ENCODE data around the gene PPP1R9A.

PPP1R9A gene

DNA sequence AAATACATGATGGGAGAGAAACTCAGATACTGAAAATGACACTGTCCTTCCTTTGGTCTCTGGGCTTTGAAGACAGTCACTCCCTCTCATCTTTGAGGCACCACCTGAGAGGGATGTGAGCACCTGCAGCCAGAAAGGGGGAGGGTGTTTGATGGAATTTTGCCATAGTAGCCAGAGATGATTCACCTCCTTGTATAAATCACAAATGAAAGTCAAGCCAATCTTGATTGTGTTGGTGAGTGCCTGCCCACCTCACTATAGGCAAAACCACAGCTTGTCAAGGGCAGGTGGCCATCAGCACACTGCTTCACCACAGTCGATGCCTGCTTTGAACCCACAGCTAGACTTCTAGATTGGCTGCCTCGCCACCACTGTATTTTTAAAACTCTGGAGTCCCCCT lies 368.7 kb downstream of the PPP1R9A start:
- no peak for DNase-seq

DNA sequence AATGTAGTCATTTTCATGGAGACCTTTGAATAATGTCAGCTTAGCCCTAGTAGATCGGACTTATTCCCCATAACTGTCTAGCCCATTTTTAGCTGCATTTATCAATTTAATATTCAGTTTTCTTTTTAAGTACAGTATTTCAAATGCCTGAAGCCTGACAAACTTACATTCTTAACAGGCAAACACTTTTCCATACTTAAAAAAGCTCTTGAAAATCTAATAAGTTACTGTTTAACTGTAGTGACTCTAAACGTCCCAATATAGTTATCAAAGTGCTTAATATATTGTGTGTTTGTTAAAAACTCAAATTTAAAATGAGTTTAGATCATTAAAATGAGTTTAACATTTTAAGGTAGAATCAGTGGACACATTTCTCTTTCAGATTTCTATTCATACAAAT lies 372.0 kb downstream of the PPP1R9A start:
- no peak for DNase-seq

DNA sequence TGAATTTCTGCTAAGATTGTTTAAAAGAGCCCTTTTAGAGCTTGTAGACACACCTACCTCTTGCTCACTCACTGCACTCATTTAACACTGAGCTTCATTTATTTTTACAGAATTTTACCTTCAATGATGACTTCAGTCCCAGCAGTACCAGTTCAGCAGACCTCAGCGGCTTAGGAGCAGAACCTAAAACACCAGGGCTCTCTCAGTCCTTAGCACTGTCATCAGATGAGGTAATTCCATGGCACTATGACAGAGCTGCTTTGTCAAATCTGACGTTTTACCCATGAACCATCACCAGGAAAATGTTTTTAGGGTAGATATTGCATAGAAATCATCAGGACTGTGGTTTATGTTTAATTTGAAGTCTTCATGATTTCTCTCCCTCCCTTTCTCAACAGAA lies 378.7 kb downstream of the PPP1R9A start:
- no peak for DNase-seq

DNA sequence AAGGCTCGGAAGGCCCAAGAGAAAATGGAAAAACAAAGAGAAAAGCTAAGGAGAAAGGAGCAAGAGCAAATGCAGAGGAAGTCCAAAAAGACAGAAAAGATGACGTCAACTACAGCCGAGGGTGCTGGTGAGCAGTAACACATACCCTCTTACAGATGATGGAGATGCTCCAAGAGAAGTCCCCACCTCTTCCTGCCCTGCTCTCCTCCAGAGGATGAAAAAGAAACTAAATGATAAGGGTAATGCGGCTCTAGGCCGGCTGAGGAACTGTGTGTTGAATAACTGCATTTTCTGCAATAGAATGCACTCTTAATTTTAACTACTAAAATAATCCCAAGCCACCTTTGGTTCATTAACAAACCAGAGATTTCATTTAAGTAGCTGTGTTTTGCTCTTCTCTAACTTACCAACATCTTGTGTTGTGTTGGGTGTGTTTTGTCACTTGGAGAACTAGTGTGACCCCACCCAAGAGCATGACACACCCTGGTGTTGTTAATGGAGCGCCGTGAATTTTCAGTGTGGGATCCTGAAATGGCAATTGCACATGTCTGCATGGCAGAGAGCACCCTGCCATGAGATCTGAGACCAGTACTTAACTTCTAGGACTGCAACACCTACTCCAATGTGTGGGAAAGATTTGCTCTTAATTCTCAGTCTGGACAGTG lies 382.9 kb downstream of the PPP1R9A start:
- no peak for DNase-seq

DNA sequence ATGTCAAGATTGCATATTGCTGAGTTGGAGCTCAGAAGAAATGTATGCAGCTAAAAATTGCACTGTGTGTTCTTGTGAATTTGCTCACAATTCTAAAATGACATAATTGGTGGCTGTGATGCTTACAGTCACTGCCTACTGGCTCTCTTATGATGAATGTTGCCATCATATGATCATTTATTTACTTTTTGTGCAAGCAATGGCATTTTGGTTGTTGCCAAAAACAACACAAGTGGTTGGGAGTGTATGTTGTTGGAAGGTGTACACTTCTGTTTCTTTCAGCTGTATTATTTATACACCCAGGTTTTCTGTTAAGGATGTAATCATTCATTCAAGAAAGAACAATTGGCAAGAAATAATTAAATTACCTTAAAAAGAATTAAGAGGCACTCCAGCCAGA lies 388.0 kb downstream of the PPP1R9A start:
- DNase-seq, result no peak

DNA sequence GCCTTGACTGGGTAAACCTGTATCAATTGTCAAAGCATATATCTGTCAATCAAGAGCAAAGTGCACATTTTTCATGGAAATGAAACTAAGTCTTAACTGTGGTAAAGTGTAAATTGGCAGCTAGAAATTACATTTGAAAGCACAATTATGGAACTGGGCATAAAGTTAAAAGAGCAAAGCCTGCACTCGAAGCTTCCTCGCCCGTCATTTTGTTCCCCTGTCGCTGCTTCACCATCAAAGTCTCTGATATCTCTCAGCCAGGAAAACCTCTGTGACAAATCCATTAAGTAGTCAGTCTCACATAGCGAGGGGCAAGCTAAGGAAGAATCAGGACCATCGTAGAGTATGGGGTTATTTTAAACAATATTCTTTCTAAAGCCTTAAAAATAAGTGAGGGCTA lies 389.1 kb downstream of the PPP1R9A start:
- no peak for DNase-seq

DNA sequence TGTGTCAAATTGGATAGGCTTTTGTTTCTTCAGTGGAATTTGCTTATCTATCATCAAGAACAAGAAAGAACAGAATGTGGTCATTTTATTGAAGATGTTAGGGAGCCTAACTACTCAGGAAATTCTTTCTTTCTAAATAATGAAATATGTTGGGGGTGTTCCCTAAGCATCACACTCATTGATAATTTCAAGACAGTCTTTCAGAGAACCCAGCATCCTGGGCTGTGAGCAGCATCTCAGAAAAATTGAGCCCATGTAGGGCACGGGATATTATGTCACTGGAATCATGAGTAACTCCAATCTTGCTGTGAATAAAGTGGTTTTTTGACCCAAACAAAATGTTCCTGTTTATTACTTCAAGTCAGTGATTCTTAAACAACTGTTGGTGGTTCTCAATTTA lies 389.6 kb downstream of the PPP1R9A start:
- no peak for DNase-seq

DNA sequence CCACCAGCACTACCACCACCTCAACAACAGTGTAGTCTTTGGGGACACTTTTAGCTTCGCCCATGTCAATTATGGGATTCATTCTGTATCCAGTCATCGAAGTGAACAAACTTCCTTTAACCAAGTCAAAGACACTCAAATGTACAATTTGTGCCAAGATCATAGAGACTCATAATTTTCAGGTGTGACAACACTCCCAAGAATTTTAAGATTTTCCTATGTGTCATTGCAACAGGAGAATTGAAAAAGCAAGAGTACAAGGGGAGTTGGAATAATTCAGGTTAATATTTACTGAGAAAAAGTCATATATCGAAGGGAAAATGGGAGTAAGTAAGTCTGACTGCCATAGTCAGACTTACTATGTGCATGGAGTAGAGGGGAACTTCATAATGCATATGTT lies 390.7 kb downstream of the PPP1R9A start:
- DNase-seq, result no peak

DNA sequence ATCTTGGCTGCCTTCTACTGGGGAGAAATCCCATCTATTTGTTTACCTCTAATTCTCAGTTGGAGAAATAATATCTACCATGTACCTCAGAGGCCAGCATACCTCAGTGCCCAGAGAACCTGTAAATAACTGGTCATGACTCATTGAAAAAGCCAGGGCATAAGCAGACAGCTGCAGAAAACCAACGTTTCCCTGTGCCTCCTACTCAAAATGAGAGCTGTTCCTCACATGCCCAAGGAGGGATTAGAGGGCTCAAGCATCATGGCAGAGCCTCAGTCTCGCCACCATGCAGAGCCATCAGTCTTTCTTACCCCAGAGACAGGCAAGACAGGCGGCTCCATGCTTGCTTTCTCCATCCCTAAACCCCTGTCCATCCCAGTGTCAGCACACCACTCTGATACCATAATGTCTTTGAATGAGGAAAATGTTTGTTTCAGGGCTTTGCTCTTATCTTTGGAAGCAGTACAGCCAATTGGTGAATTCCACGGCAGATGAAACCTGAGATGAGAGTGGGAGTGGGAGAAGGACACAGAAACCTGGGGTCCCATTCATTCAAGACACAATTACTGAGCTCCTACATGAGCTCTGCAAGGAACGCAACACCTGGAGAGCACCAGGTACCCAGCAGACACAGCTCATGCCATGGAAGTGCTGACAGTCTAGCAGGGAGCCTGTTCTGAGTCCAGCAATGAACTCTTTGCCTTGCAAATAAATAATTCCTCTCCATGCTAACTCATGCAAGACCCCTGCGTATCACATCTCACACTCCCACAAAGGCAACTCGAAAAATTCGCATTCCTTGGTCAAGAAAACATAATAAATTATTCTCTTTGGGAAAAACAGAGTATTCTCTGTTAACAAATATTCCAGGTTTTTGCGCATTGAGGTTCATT lies 395.9 kb downstream of the PPP1R9A start:
- no peak for DNase-seq

DNA sequence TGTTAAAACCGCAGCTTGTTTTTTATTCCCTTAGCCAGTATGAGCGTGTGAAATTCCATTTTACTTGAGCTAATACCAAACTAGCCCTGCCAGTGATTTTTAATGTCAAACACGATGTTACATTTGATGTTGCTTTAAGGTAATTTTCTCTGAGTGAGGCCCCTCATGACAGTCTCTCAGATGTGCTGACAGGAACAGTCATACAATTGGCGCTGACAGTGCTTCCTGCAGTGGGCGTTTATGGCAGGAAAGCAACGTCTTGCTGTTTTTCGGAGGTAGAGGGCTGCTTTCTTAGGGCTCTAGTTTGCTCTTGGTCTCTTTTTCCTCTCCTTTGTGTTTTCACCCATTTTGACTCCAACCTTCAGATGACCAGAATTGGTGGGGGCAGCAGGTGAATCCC lies 397.6 kb downstream of the PPP1R9A start:
- DNase-seq, result no peak

DNA sequence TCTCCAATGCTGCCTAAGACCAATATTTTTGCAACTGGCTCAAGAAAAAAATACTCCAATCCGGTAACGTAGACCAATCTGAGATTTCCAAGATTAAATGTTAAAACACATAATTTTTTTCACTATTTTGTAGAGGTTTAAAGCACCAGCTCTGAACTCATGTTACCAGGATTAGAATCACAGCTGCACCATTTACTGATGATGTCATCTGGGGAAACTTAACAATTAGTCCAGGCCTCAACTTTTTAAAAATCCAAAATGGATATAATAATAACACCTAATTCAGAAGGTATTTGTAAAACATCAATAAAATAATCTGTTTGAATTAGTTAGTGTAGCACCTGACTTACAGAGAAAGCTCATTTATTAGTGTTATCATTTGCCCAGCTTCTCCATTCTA lies 402.6 kb downstream of the PPP1R9A start:
- DNase-seq, result no peak

DNA sequence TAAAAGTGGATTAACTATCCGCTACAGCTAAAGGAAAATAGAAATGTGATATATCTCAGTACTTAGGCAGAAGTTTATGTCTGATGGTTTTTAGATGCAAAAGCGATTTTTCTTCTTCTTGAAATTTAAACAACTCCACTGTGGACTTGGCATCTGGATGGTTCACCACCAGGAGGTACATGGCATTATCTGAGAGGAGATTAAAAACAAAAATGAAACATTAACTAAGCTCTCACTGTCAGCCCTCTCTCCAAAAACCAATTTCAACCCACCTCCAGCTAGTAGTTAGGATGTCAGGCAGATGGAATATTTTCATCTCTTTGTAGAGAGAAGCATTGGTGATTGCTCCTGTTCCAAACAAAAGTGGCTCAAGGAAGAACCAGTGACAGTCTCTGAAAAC lies 404.0 kb downstream of the PPP1R9A start:
- DNase-seq, result no peak

DNA sequence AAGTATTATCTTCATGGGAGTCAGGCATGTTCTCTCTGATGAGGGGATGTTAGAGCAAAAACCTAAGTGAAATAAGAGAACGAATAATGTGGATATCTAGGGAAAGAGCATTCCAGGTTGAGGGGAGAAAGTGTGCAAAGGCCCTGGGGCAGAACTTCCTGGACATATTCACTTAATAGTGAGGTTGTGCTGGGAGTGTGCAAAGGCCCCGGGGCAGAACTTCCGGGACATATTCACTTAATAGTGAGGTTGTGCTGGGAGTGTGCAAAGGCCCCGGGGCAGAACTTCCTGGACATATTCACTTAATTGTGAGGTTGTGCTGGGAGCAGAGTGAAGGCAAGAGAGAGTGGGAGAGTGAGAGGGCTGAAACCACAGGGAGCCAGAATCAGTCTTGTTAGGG lies 405.2 kb downstream of the PPP1R9A start:
- DNase-seq, result no peak

DNA sequence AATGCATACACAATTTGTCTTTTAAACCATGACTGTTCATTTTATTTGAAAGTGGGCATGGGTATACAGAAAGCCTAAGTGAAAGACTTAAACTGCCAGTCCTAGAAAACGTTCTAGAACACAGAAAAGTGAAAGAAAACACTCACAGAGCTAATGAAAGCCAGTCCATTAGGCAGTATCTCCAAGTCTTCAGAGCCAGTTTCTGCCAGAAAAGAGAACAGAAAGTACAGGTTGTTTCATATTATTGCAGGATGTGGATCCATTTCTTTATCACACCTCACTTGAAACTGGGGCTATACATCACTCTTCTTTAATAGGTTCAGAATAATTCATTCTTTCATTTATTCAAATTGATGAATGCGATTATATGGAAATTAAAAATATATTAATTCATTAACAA lies 409.2 kb downstream of the PPP1R9A start:
- DNase-seq, result no peak

DNA sequence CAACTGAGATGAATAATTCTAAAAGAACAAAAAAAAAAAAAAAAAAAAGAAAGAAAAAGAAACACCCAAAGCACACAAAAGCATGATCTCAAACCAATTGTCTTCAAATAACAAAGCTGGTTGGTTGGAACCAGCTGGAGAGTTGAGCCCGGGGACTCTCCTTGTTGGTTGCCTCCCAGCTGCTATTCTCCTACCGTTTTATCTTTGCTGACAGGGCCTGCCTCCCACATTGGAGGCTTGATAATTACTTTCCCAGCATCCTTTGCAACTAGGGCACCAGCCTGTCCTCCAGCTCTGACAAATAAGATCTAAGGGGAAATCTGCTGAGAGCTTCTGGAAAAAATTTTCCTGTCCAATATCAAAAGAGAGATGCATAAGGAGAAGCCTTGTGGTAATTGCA lies 410.2 kb downstream of the PPP1R9A start:
- no peak for DNase-seq

DNA sequence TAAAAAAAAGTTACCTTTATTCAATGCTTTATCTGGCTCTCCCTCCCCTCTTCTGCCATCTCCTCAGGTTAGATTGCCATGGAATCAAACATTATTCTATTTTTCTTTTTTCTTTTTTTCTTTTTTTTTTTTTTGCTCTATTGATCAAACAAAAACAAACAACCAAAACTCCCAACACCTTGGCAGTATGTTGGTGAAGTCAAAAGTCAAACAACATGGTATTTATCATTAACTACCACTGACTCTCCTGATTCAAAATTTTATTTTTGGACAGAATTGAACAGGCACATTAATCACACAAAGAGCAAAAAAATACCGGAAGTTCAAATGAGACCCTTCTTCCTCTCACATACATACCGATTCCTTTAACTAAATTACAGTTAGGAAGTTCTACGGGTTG lies 410.6 kb downstream of the PPP1R9A start:
- no peak for DNase-seq

DNA sequence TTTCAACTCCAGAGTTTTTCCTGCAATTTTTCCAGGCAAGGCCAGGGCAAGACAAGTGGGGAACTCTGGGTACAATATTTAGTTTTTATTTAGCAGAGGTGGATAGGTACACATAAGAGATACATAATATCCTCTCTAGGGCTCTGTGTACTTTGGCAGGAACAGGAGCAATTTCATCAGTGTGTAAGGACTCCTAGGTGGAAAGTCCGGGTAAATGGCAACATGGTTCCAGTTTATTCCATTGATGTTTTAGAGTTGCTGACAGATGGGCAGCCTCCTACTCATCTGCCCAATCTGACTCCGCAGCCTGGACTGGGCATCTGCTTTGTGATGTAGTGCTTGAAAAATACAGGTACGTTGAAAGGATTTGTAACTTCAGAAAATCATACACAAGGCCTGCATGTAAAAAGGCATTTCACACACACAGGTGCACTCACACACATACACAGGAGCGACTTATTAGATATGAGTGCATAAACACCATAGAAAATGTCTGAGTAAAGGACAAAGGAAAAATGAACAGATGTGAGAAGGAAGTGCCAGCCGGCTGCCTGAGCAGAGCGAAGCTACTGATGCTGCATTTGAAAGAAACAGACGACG lies 411.2 kb downstream of the PPP1R9A start:
- DNase-seq, result no peak

DNA sequence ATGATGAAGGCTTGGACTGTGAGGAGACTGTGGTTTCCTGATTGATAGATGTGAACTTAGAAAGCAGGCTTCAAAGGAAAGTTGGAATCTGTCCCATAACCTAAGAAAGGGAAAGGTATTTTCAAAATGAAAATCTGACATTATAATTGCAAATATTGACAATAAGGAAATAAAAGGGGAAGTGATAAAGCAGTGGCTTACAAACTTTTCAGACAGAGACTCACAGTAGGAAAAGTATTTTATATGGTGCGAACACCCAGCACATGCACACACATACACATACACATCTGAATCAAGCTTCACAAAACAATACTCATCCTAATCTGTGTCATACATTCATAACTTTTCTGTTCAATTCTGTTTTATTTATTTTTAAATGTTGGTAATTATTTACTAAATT lies 412.2 kb downstream of the PPP1R9A start:
- DNase-seq, result no peak

DNA sequence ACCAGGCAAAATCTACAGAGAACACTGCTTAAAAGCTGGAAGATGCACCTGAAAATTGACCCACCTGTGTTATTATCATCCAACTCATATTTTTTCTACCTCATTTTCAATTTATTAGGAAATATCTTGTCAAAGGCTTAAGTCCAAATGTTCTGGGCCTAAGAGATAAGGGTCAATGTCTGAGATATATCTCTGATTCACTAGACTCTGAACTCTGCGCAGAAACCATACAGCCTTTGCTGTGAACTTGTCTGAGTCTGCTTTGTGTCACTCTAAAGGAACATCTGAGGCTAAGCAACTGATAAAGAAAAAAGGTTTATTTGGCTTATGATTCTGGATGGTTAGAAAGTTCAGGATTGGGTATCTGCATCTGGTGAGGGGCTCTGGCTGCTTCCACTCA lies 413.3 kb downstream of the PPP1R9A start:
- DNase-seq, result no peak

DNA sequence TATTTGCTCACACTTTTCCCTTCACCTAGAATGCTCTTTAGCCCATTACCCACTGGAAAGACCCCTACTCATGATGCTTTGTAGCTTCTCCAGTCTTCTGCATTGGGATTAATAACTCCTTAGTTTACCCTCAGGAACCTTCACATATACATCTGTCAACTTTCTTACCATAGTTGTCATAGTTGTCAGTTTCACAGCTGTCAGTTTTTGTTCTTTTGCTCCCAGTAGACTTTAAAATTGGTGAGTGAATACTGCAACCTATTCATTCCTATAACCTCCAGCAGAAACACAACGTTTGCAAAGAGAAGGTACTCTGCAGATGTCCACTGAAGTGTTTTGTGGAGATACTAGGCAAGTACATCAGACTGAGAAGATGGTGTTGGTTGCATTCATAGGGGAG lies 414.3 kb downstream of the PPP1R9A start:
- DNase-seq, result no peak

DNA sequence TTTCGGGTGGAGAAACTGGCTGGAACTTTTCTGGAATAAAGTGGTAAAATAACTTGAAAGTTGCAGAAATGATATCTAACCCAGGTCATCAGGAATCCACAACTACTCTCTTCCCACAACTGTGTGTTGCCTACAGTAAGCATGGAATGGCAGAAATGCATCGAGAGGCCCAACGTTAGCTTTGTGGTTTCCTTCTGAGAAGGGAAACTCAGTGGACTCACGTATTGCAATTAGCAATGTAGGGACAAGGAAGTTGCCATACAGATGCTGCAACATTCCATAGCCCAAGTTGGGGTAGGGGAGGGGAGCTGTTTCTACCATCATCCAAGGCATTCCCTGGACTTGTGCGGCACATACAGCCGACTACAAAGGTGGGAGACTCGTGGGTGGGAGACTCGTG lies 415.0 kb downstream of the PPP1R9A start:
- DNase-seq, result no peak

DNA sequence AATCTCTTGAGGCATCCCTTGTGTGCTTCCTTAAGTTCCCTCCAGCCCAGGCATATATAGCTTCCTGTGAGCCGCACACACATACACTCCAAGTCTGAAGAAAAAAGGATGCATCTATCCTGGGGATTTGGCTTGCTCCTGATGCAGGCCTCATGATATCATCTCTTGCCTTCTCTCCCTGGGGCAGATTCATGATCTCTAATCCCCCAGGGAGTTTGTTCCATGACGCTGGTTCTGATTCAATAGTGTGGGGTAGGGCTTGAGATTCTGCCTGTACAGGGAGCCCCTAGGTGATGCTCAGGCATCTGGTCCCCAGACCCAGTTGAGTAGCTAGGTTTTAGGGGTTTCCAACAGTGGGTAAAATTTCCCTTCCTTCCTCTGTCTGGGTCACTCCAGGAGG lies 415.5 kb downstream of the PPP1R9A start:
- no peak for DNase-seq

DNA sequence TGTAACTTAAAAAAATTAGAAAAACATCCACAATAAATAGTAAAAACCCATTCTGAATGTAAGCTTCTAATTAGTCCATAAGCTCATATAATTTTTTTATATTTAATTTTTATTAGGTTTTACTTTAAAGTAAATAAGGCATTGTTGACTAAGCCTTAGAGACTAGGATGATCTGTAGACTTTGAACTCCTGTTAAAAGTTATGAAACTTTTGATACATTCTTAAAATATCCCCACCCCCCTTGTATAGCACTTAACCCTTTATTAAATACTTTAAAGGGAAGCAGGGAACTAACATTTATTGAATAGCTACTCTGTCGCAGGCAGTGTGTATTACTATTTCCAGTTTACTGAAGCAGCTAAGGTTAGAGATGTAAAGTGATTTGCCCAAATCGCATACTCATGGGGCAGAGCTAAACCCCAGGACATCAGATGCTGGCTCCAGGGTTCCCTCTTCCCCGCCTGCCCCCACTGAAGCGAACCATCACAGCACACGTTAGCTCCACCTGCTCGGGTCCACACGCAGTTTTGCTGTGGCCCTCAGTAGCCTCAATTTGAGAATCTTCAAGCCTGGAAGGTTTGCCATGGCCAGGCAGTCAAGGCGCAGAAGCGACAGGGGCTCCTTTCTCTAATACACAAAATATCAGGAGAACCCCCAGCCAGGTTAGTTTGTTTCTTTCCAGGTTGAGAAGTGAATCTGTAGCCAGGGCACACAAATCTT lies 416.2 kb downstream of the PPP1R9A start:
- DNase-seq, result no peak

DNA sequence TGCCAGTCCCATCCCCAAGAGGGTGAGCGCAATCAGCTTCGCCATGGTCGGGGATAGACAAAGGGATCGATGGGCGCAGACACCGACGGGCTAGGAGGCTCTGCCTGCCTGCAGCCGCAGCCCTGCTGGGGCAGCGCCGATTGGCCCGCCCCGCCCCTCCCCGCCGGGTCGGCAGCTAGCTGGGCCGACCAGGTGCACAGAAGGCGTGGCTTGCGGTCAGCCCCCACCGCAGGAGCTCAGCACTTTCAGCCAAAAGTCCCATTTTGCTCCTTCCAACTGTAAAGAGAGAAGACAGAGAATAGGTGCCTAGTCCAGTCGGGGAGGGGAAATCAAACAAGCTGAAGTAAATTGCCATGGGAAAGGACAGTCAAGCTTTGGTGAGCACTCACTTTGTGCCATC lies 417.0 kb downstream of the PPP1R9A start, which contains the start of gene PON1:
Gene PON1, minus strand, starts transcription at position 102 of the 400 bp plus-strand sequence. Its CDS starts 57 bp downstream, at position 45.
- no peak for DNase-seq
